WTC11 (cell line): ENCODE results near the gene CNOT1.

ENCODE experiments used
- GABPB1 ChIP-seq: sonication (generic); formaldehyde crosslinking; IDR thresholded peaks from 2 replicates; pipeline ENCODE4 v1.8.1; 2023; ENCODE audit warnings: mild to moderate bottlenecking, missing genetic modification reagents
- JUN ChIP-seq: sonication (generic); formaldehyde crosslinking; IDR thresholded peaks from 2 replicates; pipeline ENCODE4 v1.8.0; 2023; ENCODE audit warnings: mild to moderate bottlenecking, missing genetic modification reagents
- NR3C1 ChIP-seq: sonication (generic); formaldehyde crosslinking; conservative IDR thresholded peaks from 2 replicates; pipeline ENCODE4 v1.8.1; 2023; ENCODE audit warnings: low read depth, mild to moderate bottlenecking, missing genetic modification reagents
- SMAD4 ChIP-seq: sonication (generic); formaldehyde crosslinking; IDR thresholded peaks from 2 replicates; pipeline ENCODE4 v1.8.0; 2022; ENCODE audit warnings: mild to moderate bottlenecking, missing genetic modification reagents
- TCF7 ChIP-seq: sonication (generic); formaldehyde crosslinking; IDR thresholded peaks from 2 replicates; pipeline ENCODE4 v1.8.0; 2022; ENCODE audit warnings: mild to moderate bottlenecking, low read depth, missing genetic modification reagents, moderate library complexity
- TEAD1 ChIP-seq: sonication (generic); formaldehyde crosslinking; IDR thresholded peaks from 2 replicates; pipeline ENCODE4 v1.8.0; 2022; ENCODE audit warnings: mild to moderate bottlenecking, missing genetic modification reagents
- TEAD4 ChIP-seq: sonication (generic); formaldehyde crosslinking; IDR thresholded peaks from 2 replicates; pipeline ENCODE4 v1.8.0; 2022; ENCODE audit warnings: mild to moderate bottlenecking, missing genetic modification reagents
- ZNF121 ChIP-seq: sonication (generic); formaldehyde crosslinking; IDR thresholded peaks from 2 replicates; pipeline ENCODE4 v1.8.0; 2023; ENCODE audit warnings: missing genetic modification reagents
- ZNF138 ChIP-seq: sonication (generic); formaldehyde crosslinking; conservative IDR thresholded peaks from 2 replicates; pipeline ENCODE4 v1.8.1; 2022; ENCODE audit warnings: mild to moderate bottlenecking, moderate library complexity, missing genetic modification reagents
- ZNF416 ChIP-seq: fragments of 250-450 bp; sonication (Bioruptor Pico); IDR thresholded peaks from 2 replicates; pipeline ENCODE4 v1.9.0; 2021; ENCODE audit warnings: mild to moderate bottlenecking, inconsistent platforms
- ZNF671 ChIP-seq: fragments of 250-450 bp; sonication (Bioruptor Pico); IDR thresholded peaks from 2 replicates; pipeline ENCODE4 v1.8.0; 2021; ENCODE audit warnings: mild to moderate bottlenecking
- TF ChIP-seq, protein P1 (sequence below): fragments of 200-600 bp; IDR thresholded peaks from 2 replicates; pipeline ENCODE4 v1.8.0; 2022; ENCODE audit warnings: antibody characterized with exemption
- TF ChIP-seq, protein P2 (sequence below): sonication (generic); formaldehyde crosslinking; IDR thresholded peaks from 2 replicates; pipeline ENCODE4 v1.8.0; 2023; ENCODE audit warnings: missing genetic modification reagents

DNA sequence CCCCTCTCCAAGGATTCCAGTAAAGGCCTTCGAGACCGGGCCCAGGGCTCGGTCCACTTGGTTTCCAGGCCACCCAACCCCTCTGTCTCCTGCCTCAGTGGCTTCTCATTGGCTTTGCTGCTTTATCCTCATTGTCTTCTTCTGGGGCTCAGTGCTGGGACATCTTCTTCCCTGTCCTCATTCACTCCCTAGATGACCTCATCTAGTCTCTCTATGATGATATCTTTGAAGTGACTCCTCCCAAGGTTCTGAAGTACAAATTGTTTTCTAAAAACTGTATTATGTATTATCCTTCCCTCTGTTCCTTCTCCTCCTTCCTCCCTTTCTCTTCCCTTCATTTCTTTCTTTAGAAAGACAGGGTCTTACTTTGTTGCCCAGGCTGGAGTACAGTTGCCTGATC lies 156.8 kb downstream of the CNOT1 start:
- TF ChIP-seq, protein P1, sequence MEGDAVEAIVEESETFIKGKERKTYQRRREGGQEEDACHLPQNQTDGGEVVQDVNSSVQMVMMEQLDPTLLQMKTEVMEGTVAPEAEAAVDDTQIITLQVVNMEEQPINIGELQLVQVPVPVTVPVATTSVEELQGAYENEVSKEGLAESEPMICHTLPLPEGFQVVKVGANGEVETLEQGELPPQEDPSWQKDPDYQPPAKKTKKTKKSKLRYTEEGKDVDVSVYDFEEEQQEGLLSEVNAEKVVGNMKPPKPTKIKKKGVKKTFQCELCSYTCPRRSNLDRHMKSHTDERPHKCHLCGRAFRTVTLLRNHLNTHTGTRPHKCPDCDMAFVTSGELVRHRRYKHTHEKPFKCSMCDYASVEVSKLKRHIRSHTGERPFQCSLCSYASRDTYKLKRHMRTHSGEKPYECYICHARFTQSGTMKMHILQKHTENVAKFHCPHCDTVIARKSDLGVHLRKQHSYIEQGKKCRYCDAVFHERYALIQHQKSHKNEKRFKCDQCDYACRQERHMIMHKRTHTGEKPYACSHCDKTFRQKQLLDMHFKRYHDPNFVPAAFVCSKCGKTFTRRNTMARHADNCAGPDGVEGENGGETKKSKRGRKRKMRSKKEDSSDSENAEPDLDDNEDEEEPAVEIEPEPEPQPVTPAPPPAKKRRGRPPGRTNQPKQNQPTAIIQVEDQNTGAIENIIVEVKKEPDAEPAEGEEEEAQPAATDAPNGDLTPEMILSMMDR, result no peak
- no peak for TF ChIP-seq TEAD1
- no peak for TF ChIP-seq ZNF671 (CRISPR knock-in tag)
- TF ChIP-seq GABPB1, result no peak
- TF ChIP-seq ZNF416 (CRISPR knock-in tag), result no peak
- no peak for TF ChIP-seq JUN (CRISPR knock-in tag)
- no peak for TF ChIP-seq ZNF138 (CRISPR knock-in tag)
- TF ChIP-seq TEAD4 (CRISPR knock-in tag), result no peak
- TF ChIP-seq, protein P2, sequence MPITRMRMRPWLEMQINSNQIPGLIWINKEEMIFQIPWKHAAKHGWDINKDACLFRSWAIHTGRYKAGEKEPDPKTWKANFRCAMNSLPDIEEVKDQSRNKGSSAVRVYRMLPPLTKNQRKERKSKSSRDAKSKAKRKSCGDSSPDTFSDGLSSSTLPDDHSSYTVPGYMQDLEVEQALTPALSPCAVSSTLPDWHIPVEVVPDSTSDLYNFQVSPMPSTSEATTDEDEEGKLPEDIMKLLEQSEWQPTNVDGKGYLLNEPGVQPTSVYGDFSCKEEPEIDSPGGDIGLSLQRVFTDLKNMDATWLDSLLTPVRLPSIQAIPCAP (CRISPR knock-in tag), result no peak
- no peak for TF ChIP-seq NR3C1 (CRISPR knock-in tag)
- no peak for TF ChIP-seq SMAD4 (CRISPR knock-in tag)
- TF ChIP-seq ZNF121 (CRISPR knock-in tag), result no peak
- no peak for TF ChIP-seq TCF7 (CRISPR knock-in tag)
